Vagina (tissue), 2 donors: ENCODE measurements around the gene FCN1. TPM values are rescaled to one million over a fixed set of nuclear protein-coding genes. Genes with fewer than 3 reads are reported as not detected.

Source experiments
- DNase-seq, 2 donors: peaks; one replicate each; pipeline ENCODE4 v3.0.0-alpha.2; 2017; ENCODE audit errors: extremely low spot score in 2 of 2
- H3K27ac ChIP-seq: fragments of 200-600 bp; sonication (generic); one replicate; pipeline ENCODE4 v1.5.1; 2019
- H3K27me3 ChIP-seq: fragments of 200-600 bp; sonication (generic); one replicate; pipeline ENCODE4 v1.5.1; 2019
- H3K36me3 ChIP-seq, 2 donors: fragments of 200-600 bp; sonication (generic); one replicate each; pipeline ENCODE4 v1.5.1; 2017 to 2019
- H3K4me1 ChIP-seq: fragments of 200-600 bp; sonication (generic); one replicate; pipeline ENCODE4 v1.5.1; 2019
- H3K4me3 ChIP-seq, 2 donors: fragments of 200-600 bp; sonication (generic); 1 replicate in 1 of 2; 2 replicates in 1 of 2; pipeline ENCODE4 v1.5.1; 2016 to 2019
- H3K9me3 ChIP-seq: fragments of 200-600 bp; sonication (generic); one replicate; pipeline ENCODE4 v1.5.1; 2019
- POLR2A ChIP-seq, 2 donors: fragments of 450-650 bp; IDR thresholded peaks; one replicate each; pipeline ENCODE4 v1.6.1; 2017; ENCODE audit warnings: antibody characterized with exemption in 2 of 2, mild to moderate bottlenecking in 2 of 2, moderate library complexity in 2 of 2
- POLR2AphosphoS5 ChIP-seq, 2 donors: sonication (generic); formaldehyde crosslinking; IDR thresholded peaks; one replicate each; pipeline ENCODE4 v1.9.0; 2017; ENCODE audit warnings: antibody characterized with exemption in 2 of 2, mild to moderate bottlenecking in 2 of 2, low read depth in 1 of 2; ENCODE audit not compliant: insufficient read depth in 1 of 2
- intact Hi-C: fragments of 100-400 bp; cut with DNase I; formaldehyde crosslinking; loops from one replicate; pipeline ENCODE4 v1.15.1; 2023
- total RNA-seq: library from RNA; depleted of rRNA; stranded (reverse); fragments of >200 nt; gene quantifications from one replicate; pipeline ENCODE4 v1.2.3, GENCODE V29; 2016
- TF ChIP-seq, protein P1 (sequence below), 3 experiments: fragments of 450-650 bp in 2 of 3; fragments of 200-600 bp in 1 of 3; sonication (generic) in 1 of 3; IDR thresholded peaks; one replicate each; pipeline ENCODE4 v1.5.1; 2017 to 2019; ENCODE audit warnings: antibody characterized with exemption in 3 of 3, mild to moderate bottlenecking in 2 of 3, moderate library complexity in 2 of 3

Gene FCN1
- total RNA-seq = 1.7 TPM

DNA sequence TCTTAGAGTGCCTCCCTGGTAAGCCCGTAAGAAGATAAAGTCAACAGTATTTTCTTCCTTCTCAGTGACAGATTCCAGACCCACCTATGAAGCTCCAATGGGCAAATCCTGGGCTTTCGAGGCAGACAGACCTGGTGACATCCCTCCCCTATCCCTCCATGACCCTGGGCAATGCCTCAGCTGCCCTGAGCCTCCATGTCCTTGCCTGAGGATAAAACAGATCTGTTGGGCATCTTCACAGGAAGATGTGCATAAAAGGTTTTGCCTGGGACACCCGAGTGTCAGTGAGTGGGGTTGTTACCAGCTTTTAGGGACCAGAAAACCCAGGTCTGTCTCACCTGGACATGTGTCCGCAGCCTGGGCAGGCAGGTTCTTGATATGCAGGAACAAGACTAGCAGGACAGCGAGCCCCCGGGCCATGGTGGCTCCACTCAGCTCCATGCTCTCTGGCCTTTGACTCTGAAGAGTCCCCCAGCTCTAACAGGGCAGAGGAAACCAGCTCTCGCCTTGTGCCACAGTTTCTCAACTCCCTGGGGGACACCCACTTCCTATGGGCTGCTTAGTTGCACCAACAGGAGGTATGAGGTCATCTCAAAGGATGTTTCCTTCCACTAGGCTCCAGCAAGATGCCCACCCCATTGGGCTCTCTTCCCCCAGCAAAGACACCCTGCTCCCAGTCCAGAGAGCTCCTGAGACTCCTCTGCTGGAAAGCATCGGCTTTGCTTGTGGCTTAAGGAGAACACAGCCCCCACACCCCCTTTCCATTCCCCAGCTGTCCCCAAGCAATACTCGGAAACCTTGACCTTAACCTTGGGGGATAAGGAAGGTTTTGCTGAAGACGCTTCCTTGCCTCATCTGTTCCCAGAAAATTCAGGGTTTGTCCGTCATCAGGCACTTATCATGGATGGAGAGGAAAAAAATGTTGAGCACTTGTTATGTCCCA, at the start of gene FCN1:
Gene FCN1, minus strand, starts transcription at position 482 of the 943 bp plus-strand sequence. Its CDS starts 41 bp downstream, at position 441.
- no peaks in the 10 kb centered on the region for H3K9me3 ChIP-seq
- no peak within 1 kb of the TSS for H3K27ac ChIP-seq
- H3K36me3 ChIP-seq = no peaks in the 10 kb centered on the region
- no peaks in the 10 kb centered on the region for H3K27me3 ChIP-seq
- H3K4me3 ChIP-seq = no peak within 1 kb of the TSS
- intact Hi-C loops = no loop called here
- TF ChIP-seq POLR2A (IDR thresholded peaks at IDR 0.05) (no peak), POLR2AphosphoS5 (IDR thresholded peaks at IDR 0.05; ENCODE audit: insufficient read depth in 1 of 2, low read depth in 1 of 2) (no peak)
- TF ChIP-seq, protein P1, sequence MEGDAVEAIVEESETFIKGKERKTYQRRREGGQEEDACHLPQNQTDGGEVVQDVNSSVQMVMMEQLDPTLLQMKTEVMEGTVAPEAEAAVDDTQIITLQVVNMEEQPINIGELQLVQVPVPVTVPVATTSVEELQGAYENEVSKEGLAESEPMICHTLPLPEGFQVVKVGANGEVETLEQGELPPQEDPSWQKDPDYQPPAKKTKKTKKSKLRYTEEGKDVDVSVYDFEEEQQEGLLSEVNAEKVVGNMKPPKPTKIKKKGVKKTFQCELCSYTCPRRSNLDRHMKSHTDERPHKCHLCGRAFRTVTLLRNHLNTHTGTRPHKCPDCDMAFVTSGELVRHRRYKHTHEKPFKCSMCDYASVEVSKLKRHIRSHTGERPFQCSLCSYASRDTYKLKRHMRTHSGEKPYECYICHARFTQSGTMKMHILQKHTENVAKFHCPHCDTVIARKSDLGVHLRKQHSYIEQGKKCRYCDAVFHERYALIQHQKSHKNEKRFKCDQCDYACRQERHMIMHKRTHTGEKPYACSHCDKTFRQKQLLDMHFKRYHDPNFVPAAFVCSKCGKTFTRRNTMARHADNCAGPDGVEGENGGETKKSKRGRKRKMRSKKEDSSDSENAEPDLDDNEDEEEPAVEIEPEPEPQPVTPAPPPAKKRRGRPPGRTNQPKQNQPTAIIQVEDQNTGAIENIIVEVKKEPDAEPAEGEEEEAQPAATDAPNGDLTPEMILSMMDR (IDR thresholded peaks at IDR 0.05) = no peak
- peak in 1 of 2 donors; percentile 81 for DNase-seq
- no peaks in the 10 kb centered on the region for H3K4me1 ChIP-seq

- DNase-seq = no peak
- no peak for TF ChIP-seq POLR2A (IDR thresholded peaks at IDR 0.05)
- TF ChIP-seq, protein P1 (IDR thresholded peaks at IDR 0.05) = no peak
- TF ChIP-seq POLR2AphosphoS5 (IDR thresholded peaks at IDR 0.05; ENCODE audit: insufficient read depth in 1 of 2, low read depth in 1 of 2) = no peak
- H3K36me3 ChIP-seq = no peaks in the 10 kb centered on the region
- no peak overlapping the region for H3K27ac ChIP-seq
- no peaks in the 10 kb centered on the region for H3K27me3 ChIP-seq
- H3K4me1 ChIP-seq = no peaks in the 10 kb centered on the region
- no peaks in the 10 kb centered on the region for H3K9me3 ChIP-seq
- intact Hi-C loops = no loop called here
- no peak overlapping the region for H3K4me3 ChIP-seq
These were observed 49.2 kb upstream of the FCN1 start for GRCh38 chr9:134966697-134967546.

DNA sequence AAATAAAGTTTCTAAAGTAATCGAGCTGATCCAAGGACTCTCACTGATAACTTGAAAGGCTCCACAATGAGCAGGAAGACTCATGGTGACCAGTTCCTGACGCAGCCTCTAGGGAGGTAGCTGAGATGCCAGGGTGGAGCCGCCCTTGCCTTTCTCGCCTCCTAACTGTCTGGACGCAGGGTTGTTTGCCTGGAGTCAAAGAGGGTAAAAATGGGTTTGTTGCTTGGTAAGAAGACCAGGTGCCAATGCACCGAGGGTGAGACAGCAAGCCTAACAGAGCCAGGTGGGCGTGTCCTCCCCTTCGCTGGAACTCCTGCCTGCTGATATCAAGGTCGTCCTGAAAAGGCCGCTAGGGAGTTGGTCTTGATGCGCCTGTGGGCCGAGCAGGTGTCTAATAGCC, 48.6 kb upstream of the FCN1 start:
- no peak for DNase-seq
- no peak overlapping the region for H3K27ac ChIP-seq
- H3K4me1 ChIP-seq = no peaks in the 10 kb centered on the region
- no peaks in the 10 kb centered on the region for H3K36me3 ChIP-seq
- TF ChIP-seq POLR2A (IDR thresholded peaks at IDR 0.05) (no peak), POLR2AphosphoS5 (IDR thresholded peaks at IDR 0.05; ENCODE audit: insufficient read depth in 1 of 2, low read depth in 1 of 2) (no peak)
- TF ChIP-seq, protein P1 (IDR thresholded peaks at IDR 0.05) = no peak
- intact Hi-C loops = no loop called here
- H3K27me3 ChIP-seq = no peaks in the 10 kb centered on the region
- H3K9me3 ChIP-seq = no peaks in the 10 kb centered on the region
- H3K4me3 ChIP-seq = no peak overlapping the region

- no peak overlapping the region for H3K4me3 ChIP-seq
- no peak overlapping the region for H3K27ac ChIP-seq
- intact Hi-C loops = no loop called here
- no peaks in the 10 kb centered on the region for H3K36me3 ChIP-seq
- no peaks in the 10 kb centered on the region for H3K27me3 ChIP-seq
- no peaks in the 10 kb centered on the region for H3K9me3 ChIP-seq
- no peaks in the 10 kb centered on the region for H3K4me1 ChIP-seq
- TF ChIP-seq, protein P1 (IDR thresholded peaks at IDR 0.05) = no peak
- no peak for TF ChIP-seq POLR2AphosphoS5 (IDR thresholded peaks at IDR 0.05; ENCODE audit: insufficient read depth in 1 of 2, low read depth in 1 of 2)
- DNase-seq = no peak
These were observed 48.1 kb upstream of the FCN1 start for GRCh38 chr9:134965851-134966250.
